NCI-H69 (cell line): Measurements from ENCODE around the gene CDH23.

Experiments
- DNase-seq: peaks from one replicate; lab custom pipeline; 2025; lab: John Stamatoyannopoulos, UW

Gene CDH23

DNA sequence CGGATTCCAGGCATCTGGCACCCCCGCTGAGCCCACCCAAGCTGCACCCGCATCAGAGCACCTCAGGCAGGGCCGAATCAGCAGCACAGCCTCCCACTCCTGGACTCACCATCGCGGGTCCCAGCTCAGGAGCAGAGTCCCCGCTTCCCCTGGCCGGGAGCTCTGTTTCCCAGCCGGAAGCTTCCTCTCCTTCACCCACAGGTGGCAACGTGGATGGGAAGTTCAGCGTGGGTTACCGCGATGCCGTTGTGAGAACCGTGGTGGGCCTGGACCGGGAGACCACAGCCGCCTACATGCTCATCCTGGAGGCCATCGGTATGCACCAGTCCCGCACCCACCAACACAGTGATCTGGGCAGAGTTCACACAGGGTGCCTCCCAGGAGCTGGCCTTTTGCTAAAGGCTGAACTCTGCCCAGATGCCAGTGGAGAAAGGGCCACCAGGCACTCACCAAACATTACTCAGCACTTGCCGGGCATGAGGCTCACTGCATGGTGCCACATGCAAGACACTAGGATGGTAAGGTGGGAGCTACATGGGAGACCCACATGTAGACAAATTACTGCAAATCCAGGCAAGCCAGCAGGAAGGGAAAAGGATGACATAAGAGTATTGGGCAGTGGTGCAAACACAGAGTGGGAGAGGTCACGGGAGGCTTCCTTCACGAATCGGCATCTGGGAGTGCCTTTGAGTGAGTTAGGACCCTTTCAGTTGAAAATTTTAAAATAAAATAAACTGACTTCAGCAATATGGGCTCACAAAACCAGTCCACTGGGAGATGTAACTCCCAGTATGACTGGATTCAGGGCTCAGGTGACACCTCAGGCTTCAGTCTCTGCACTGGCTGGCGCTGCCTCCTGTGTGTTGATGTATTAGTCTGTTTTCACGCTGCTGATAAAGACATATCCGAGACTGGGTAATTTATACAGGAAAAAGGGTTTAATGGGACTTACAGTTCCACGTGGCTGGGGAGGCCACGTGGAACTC lies 312.5 kb downstream of the CDH23 start:
- no peak for DNase-seq

GRCh38 chr10:71710519-71710918 lies 313.8 kb downstream of the CDH23 start:
- no peak for DNase-seq

- DNase-seq, result peak; percentile 69
Measured at GRCh38 chr10:71711052-71711623, 314.4 kb downstream of the CDH23 start.

GRCh38 chr10:71712170-71712569 lies 315.4 kb downstream of the CDH23 start:
- DNase-seq, result no peak

DNA sequence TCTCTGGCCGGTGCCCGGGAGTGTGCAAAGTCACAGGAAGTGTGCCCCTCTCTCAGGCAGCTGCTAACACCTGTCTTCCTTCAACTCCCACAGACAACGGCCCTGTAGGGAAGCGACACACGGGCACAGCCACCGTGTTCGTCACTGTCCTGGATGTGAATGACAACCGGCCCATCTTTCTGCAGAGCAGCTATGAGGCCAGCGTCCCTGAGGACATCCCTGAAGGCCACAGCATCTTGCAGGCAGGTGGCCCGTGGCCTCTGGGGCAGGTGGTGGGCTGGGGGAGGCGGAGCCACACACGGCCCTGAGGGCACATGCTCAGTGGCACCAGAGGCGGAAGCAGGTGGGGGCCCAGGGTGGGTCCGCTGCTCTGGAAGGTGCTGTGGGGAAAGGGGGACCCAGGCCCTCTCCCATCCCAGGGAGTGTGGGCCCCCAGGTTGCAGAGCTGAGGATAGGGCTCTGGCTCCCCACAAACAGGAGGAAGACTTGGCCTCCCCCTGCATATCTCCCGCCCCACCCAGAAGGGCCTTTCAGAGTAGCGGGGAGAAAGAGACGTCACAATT lies 315.9 kb downstream of the CDH23 start:
- DNase-seq, result no peak

- peak; percentile 29 for DNase-seq
Measured at GRCh38 chr10:71713135-71714030, 316.7 kb downstream of the CDH23 start.

DNA sequence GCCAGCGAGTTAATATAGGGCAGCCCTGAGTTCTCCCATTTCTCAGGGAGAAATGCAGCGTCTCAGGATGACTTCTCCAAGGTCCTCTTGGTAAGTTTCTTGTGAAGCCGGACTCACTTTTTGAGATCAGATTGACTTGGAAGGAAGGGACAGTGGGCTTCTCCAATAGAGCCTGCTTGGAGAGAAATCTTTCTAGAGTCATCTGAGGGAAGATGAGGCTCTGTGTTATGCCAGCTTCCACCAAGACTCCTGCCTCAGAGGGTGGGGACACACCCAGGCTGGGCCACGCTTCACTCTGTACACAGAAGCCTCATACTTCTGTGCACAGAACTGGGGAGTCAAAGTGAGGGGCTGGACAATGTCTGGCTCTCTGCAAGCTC lies 317.3 kb downstream of the CDH23 start:
- DNase-seq, result no peak

DNA sequence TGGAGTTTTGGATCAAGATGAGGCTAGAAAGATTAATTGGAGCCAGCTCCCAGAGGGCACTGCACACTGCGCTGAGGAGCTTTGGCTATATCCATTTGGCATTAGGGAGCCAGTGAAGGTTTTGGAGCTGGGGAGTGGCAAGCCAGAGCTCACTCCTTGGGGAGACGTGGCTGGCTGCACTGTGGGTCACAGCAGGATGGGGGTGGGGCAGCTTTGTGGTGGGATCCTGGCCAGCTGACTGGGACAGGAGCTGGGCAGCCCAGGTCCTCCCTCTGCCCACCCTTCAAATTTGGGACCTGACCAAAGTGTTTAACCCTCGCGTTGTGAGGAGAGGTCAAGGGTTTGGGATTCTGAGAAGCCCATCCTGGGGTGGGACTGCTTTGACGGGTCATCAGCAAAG lies 317.9 kb downstream of the CDH23 start:
- no peak for DNase-seq

DNA sequence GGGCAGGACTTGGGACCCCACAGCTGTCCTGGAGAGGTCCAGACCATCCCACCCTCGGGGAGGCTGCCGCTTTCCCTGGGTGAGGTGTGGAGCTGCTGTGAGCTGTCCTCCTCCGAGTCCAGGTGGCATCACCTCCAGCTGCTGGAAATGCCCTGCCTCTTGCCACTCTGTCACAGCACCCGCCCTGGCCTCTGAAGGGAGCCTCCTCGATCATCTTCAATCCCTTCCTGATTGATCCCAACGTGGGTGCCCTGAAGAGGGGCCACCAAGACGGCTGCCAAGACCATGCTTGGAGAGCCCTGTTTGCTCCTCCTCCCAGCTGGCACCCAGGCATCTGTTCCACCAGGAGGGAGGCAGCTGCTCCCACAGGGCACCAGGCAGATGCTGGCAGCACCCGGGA lies 318.3 kb downstream of the CDH23 start:
- no peak for DNase-seq

GRCh38 chr10:71715860-71716259 lies 319.1 kb downstream of the CDH23 start:
- no peak for DNase-seq

- no peak for DNase-seq
Measured at GRCh38 chr10:71716426-71716825, 319.7 kb downstream of the CDH23 start.

DNA sequence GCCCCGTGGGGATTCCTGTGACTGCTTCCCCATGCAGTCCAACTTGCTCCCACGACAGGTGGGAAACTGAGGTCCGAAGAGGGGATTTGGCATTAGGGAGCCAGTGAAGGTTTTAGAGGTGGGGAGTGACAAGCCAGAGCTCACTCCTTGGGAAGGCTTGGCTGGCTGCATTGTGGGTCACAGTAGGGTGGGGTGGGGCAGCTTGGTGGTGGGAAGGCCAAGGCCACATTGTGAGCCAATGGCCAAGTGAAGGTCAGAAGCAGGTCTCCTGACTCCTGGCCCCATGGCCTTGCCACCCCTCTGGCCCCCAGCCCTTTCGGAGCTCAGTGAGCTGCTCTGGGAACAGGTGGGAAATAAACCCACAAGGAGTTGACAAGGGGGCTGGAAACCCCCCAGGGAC lies 320.3 kb downstream of the CDH23 start:
- no peak for DNase-seq

DNA sequence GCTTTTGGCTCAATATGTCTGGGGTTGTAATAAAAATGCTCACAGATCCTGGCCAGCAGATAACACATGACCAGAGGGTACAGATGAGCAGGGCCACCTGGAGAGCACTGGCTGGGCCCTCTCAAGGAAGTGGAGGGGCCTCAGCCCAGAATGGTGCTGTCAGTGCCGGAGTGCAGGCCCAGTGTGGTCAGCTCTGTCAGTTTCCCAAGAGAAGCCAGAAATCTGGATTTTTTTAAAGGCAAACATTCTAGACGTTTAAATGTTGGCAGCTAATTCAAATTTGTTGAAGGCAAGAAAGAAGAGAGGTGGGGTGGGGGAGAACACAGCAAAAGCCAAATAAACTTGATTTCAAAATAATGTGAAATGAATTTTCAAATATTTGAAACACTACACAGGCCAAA lies 320.8 kb downstream of the CDH23 start:
- DNase-seq, result no peak

GRCh38 chr10:71718165-71718698 lies 321.5 kb downstream of the CDH23 start:
- DNase-seq, result no peak

- no peak for DNase-seq
Measured at GRCh38 chr10:71719042-71719441, 322.3 kb downstream of the CDH23 start.

GRCh38 chr10:71719464-71720201 lies 322.9 kb downstream of the CDH23 start, which contains the start of gene C10orf105:
Gene C10orf105 (minus strand): TSS chr10:71719778. CDS start chr10:71716337, 3,441 bp downstream.
- no peak for DNase-seq

GRCh38 chr10:71720288-71720687 lies 323.6 kb downstream of the CDH23 start:
- no peak for DNase-seq

- no peak for DNase-seq
Measured at GRCh38 chr10:71721313-71721712, 324.6 kb downstream of the CDH23 start.

DNA sequence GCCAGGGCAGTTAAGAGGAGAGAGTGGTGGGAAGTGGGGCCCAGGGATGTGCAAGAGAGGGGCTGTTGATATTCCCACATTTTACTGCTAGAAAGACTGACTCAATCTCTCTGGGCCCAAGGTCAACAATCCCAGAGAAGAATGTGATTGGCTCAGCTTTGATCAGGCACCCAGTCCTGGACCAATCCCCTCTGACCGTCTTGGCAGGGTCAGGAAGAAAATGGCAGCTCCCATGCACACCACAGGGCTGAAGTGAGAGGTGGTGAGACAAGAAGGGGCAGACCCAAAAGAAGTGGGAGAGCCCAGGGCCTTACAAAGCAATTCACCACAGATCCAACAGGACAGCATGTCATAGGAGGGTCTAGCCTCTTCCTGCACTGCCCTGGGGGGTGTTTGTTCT lies 326.1 kb downstream of the CDH23 start:
- no peak for DNase-seq

- DNase-seq, result no peak
Measured at GRCh38 chr10:71723311-71723710, 326.6 kb downstream of the CDH23 start.

DNA sequence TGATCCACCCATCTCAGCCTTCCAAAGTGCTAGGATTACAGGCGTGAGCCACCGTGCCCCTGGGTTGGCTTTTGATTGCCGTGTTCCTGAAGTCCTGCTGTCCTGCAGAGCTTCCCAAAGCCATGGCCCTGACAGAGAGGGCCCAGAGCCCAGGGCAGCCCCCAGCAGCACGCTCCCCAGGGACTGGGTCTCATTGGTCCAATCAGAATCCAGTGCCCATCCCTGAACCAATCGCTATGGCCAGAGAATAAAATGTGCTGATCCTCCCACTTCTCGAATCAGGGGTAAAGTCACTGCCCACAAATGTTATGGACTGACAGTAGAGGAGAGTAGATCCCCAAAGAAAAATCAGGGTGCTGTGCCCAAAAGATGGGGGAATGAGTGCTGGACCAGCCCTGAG lies 327.8 kb downstream of the CDH23 start:
- DNase-seq, result no peak
